Lower lobe of right lung (tissue), 2 donors: ENCODE results near the gene PCBP3. TPM values are rescaled to one million over a fixed set of nuclear protein-coding genes. Genes with fewer than 3 reads are reported as not detected.

Experiments used
- ATAC-seq, 2 donors: fragments of 200-7000 bp; cut with Tn5 transposase; one replicate each; pipeline ENCODE4 v1.9.1; 2020 to 2022; ENCODE audit warnings: mild to moderate bottlenecking in 2 of 2, moderate library complexity in 2 of 2
- DNase-seq: peaks from one replicate; pipeline ENCODE4 v3.0.0-alpha.2; 2020
- H3K27ac ChIP-seq: fragments of 200-600 bp; one replicate; pipeline ENCODE4 v1.8.0; 2022
- H3K27me3 ChIP-seq: fragments of 200-600 bp; one replicate; pipeline ENCODE4 v1.8.0; 2022; ENCODE audit warnings: low read depth
- H3K36me3 ChIP-seq: fragments of 200-600 bp; one replicate; pipeline ENCODE4 v1.8.0; 2022; ENCODE audit warnings: mild to moderate bottlenecking
- H3K4me1 ChIP-seq: fragments of 200-600 bp; one replicate; pipeline ENCODE4 v1.8.0; 2022
- H3K4me3 ChIP-seq: fragments of 200-600 bp; one replicate; pipeline ENCODE4 v1.8.0; 2022; ENCODE audit warnings: mild to moderate bottlenecking
- H3K9me3 ChIP-seq: fragments of 200-600 bp; one replicate; pipeline ENCODE4 v1.8.0; 2022
- CTCF ChIP-seq: fragments of 200-600 bp; IDR thresholded peaks from one replicate; pipeline ENCODE4 v1.8.0; 2022; ENCODE audit warnings: antibody characterized with exemption, mild to moderate bottlenecking
- intact Hi-C: fragments of 100-400 bp; cut with DNase I; formaldehyde crosslinking; loops from one replicate; pipeline ENCODE4 v1.11.0; 2022
- total RNA-seq: library from RNA; stranded (reverse); fragmentation: NEBNext Ultra II Directional; extraction: Animal tissue kit (Norgen Biotek cat#: 25700); gene quantifications from one replicate; pipeline ENCODE4 v1.2.1, GENCODE V29; 2021
- donor health status: DM: no; HTN: yes; CAD: no; lungs with severe emphysema.

Gene PCBP3
- total RNA-seq, 1 donor from 2014 or later = 4.5 TPM

GRCh38 chr21:45902292-45902995 lies 258.9 kb downstream of the PCBP3 start:
- Histone ChIP-seq H3K27me3 (no peaks in the 10 kb centered on the region), H3K36me3 (no peaks in the 10 kb centered on the region), H3K9me3 (no peaks in the 10 kb centered on the region), H3K4me1 (no peaks in the 10 kb centered on the region), H3K4me3 (no peak overlapping the region), H3K27ac (no peak overlapping the region)
- ATAC-seq (no peak), DNase-seq (peak; percentile 32)
- TF ChIP-seq CTCF = no peak
- intact Hi-C loops = no loop called here

GRCh38 chr21:45905196-45905595 lies 261.7 kb downstream of the PCBP3 start:
- no peak for TF ChIP-seq CTCF
- no peak overlapping the region for H3K4me3 ChIP-seq
- intact Hi-C loops = no loop called here
- no peak overlapping the region for H3K27ac ChIP-seq
- H3K36me3 ChIP-seq = no peaks in the 10 kb centered on the region
- H3K27me3 ChIP-seq = no peaks in the 10 kb centered on the region
- DNase-seq = no peak
- no peaks in the 10 kb centered on the region for H3K9me3 ChIP-seq
- no peaks in the 10 kb centered on the region for H3K4me1 ChIP-seq
- ATAC-seq = no peak

- no peaks in the 10 kb centered on the region for H3K4me1 ChIP-seq
- no peak overlapping the region for H3K4me3 ChIP-seq
- H3K27ac ChIP-seq = no peak overlapping the region
- H3K9me3 ChIP-seq = no peaks in the 10 kb centered on the region
- no peaks in the 10 kb centered on the region for H3K36me3 ChIP-seq
- no peak for DNase-seq
- no peak for TF ChIP-seq CTCF
- H3K27me3 ChIP-seq = no peaks in the 10 kb centered on the region
- no peak for ATAC-seq
- intact Hi-C loops = no loop called here
Observed at GRCh38 chr21:45906196-45906805, 262.8 kb downstream of the PCBP3 start.

- Histone ChIP-seq H3K4me3 (no peak overlapping the region), H3K9me3 (no peaks in the 10 kb centered on the region), H3K27ac (no peak overlapping the region), H3K4me1 (no peaks in the 10 kb centered on the region), H3K27me3 (no peaks in the 10 kb centered on the region), H3K36me3 (no peaks in the 10 kb centered on the region)
- intact Hi-C loops = no loop called here
- TF ChIP-seq CTCF = no peak
- no peak for DNase-seq
- ATAC-seq = no peak
Observed at GRCh38 chr21:45906859-45907258, 263.3 kb downstream of the PCBP3 start.

GRCh38 chr21:45908536-45909237 lies 265.2 kb downstream of the PCBP3 start:
- Histone ChIP-seq H3K27me3 (no peaks in the 10 kb centered on the region), H3K4me1 (no peaks in the 10 kb centered on the region), H3K27ac (no peak overlapping the region), H3K4me3 (no peak overlapping the region), H3K9me3 (no peaks in the 10 kb centered on the region), H3K36me3 (no peaks in the 10 kb centered on the region)
- intact Hi-C loops = no loop called here
- DNase-seq (peak; percentile 28), ATAC-seq (no peak)
- TF ChIP-seq CTCF = no peak
